GM23248 (cell line): Measurements from ENCODE around the gene C17orf58. TPM values are rescaled to one million over a fixed set of nuclear protein-coding genes. Genes with fewer than 3 reads are reported as not detected.
"Not testable (repeated sequence)": the region's sequence is repeated elsewhere in the genome, so short reads cannot be mapped to it uniquely, and the experiment has no call there.

ENCODE experiments used
- DNase-seq: peaks from one replicate; pipeline ENCODE4 v3.0.0-alpha.2; 2015
- H2AFZ ChIP-seq: fragments of 200-600 bp; sonication (generic); 2 replicates; pipeline ENCODE4 v1.6.1; 2016; ENCODE audit warnings: antibody characterized with exemption
- H3F3A ChIP-seq: fragments of 200-600 bp; sonication (generic); 2 replicates; pipeline ENCODE4 v1.6.1; 2016; ENCODE audit warnings: mild to moderate bottlenecking, antibody characterized with exemption, mixed run types; ENCODE audit not compliant: insufficient read depth
- H3K27ac ChIP-seq: fragments of 200-600 bp; sonication (generic); 2 replicates; pipeline ENCODE4 v1.5.1; 2016; ENCODE audit warnings: mild to moderate bottlenecking
- H3K27me3 ChIP-seq: fragments of 200-600 bp; sonication (generic); replicated peaks from 2 replicates; pipeline ENCODE4 v1.6.1; 2016; ENCODE audit warnings: mild to moderate bottlenecking; ENCODE audit not compliant: insufficient read depth
- H3K36me3 ChIP-seq: fragments of 200-600 bp; sonication (generic); 2 replicates; pipeline ENCODE4 v1.6.1; 2016; ENCODE audit warnings: low read depth, mild to moderate bottlenecking
- H3K4me1 ChIP-seq: fragments of 200-600 bp; sonication (generic); 2 replicates; pipeline ENCODE4 v1.6.1; 2016; ENCODE audit warnings: mild to moderate bottlenecking; ENCODE audit not compliant: insufficient read depth
- H3K4me2 ChIP-seq: fragments of 200-600 bp; sonication (generic); one replicate; pipeline ENCODE4 v1.6.1; 2016; ENCODE audit warnings: mild to moderate bottlenecking; ENCODE audit not compliant: unreplicated experiment
- H3K4me3 ChIP-seq: fragments of 200-600 bp; sonication (generic); 2 replicates; pipeline ENCODE4 v1.5.1; 2016; ENCODE audit warnings: mild to moderate bottlenecking
- H3K79me2 ChIP-seq: fragments of 200-600 bp; sonication (generic); 2 replicates; pipeline ENCODE4 v1.6.1; 2016; ENCODE audit warnings: mild to moderate bottlenecking; ENCODE audit not compliant: insufficient read depth
- H3K9ac ChIP-seq: fragments of 200-600 bp; sonication (generic); 2 replicates; pipeline ENCODE4 v1.6.1; 2016; ENCODE audit warnings: mild to moderate bottlenecking
- H3K9me2 ChIP-seq: fragments of 200-600 bp; sonication (generic); 2 replicates; pipeline ENCODE4 v1.6.1; 2016; ENCODE audit warnings: mixed run types, mild to moderate bottlenecking, moderate library complexity; ENCODE audit not compliant: insufficient read depth
- H3K9me3 ChIP-seq: fragments of 200-600 bp; sonication (generic); one replicate; pipeline ENCODE4 v1.6.1; 2017; ENCODE audit warnings: low read depth
- H4K20me1 ChIP-seq: fragments of 200-600 bp; sonication (generic); 2 replicates; pipeline ENCODE4 v1.6.0; 2016; ENCODE audit not compliant: insufficient read depth
- EZH2 ChIP-seq: fragments of 200-600 bp; sonication (generic); IDR thresholded peaks from 2 replicates; pipeline ENCODE4 v1.6.1; 2018; ENCODE audit warnings: antibody characterized with exemption, mild to moderate bottlenecking; ENCODE audit not compliant: insufficient read depth, poor library complexity, severe bottlenecking
- EZH2phosphoT487 ChIP-seq: fragments of 200-600 bp; sonication (generic); IDR thresholded peaks from 2 replicates; pipeline ENCODE4 v1.6.1; 2018; ENCODE audit warnings: antibody characterized with exemption, moderate library complexity, mild to moderate bottlenecking, low read depth; ENCODE audit not compliant: insufficient read depth
- WGBS, 2 experiments: methylation state at CpG; one replicate each; pipeline ENCODE4 v1.1.6; 2015 to 2017; ENCODE audit warnings: low lambda C conversion rate in 2 of 2, low coverage in 1 of 2; ENCODE audit errors: missing lambda C conversion rate in 2 of 2; 5-methylcytosine and 5-hydroxymethylcytosine counted together
- in situ Hi-C: fragments of 300-500 bp; cut with MboI; formaldehyde crosslinking; loops from 2 replicates; pipeline ENCODE4 v1.15.0; 2020
- polyA plus RNA-seq: library from polyadenylated mRNA; unstranded; fragments of >200 nt; fragmentation: Nextera tagmentation; extraction: Ambion mirVana; gene quantifications from 2 replicates; pipeline ENCODE4 v1.2.1, GENCODE V29; 2016
- total RNA-seq: library from RNA; depleted of rRNA; stranded (reverse); fragments of >200 nt; shearing (Covaris generic); gene quantifications from 2 replicates; pipeline ENCODE4 v1.2.3, GENCODE V29; 2014

The C17orf58 gene
- total and polyA plus RNA-seq, 2 experiments from 2014 or later: 12.8 to 14.3 TPM

DNA sequence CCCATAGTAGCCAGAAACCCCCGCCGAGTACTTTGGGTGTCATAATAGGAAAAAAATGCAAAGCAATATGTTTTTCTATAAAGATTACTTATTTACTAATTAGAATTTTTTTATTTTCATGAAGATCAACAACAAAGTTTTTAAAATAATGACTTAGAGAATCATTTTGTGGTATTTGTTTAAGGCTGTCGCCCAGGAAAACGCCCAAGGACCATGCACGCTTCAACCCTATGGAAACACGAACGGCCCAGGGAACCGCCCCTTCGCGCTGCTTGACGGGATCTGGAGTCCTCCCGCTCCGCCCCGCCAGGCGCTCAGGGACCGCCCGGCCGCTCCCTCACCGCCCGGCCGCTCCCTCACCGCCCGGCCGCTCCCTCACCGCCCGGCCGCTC is 38.9 kb upstream of the C17orf58 start:
- Histone ChIP-seq H3K4me2 (peak overlapping the region; percentile 86), H3K79me2 (peaks cover 46% of the 10 kb centered on the region), H3K27ac (peak overlapping the region; percentile 25; the same call in 1 of the 2 replicates), H3K9me2 (no peaks in the 10 kb centered on the region), H3K9ac (peak overlapping the region; percentile 57), H3K4me1 (peaks cover 18% of the 10 kb centered on the region), H3K36me3 (peaks cover 18% of the 10 kb centered on the region), H2AFZ (peak overlapping the region; percentile 82), H3K27me3 (no peaks in the 10 kb centered on the region), H3F3A (peaks cover 2% of the 10 kb centered on the region; the same call in 1 of the 2 replicates), H4K20me1 (no peaks in the 10 kb centered on the region), H3K9me3 (no peaks in the 10 kb centered on the region), H3K4me3 (peak overlapping the region; percentile 59)
- in situ Hi-C loops: no loop called here
- peak; percentile 97 for DNase-seq
- 1 to 2% methylated on average over 11 to 24 of the region's 27 CpGs for WGBS, 2 experiments
- no peak for TF ChIP-seq EZH2phosphoT487
- TF ChIP-seq EZH2: no peak

DNA sequence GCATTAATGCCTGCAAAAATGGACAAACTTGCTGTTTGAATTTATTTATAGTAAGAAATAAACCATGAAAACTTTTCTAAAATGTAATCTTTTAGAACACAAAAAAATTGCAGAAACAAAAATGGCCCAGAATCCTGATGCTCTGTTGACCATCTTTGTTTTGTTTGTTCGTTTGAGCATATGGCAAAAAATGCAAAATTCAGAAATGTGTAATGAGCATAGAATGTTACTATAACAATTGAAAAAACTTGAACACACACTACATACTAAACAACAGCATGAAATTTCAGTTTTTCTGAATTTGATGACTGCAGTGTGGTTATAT is 38.1 kb upstream of the C17orf58 start:
- Histone ChIP-seq H3K27ac (peak overlapping the region; percentile 25), H3K79me2 (peaks cover 39% of the 10 kb centered on the region), H3K9me3 (no peaks in the 10 kb centered on the region), H3K36me3 (peaks cover 16% of the 10 kb centered on the region), H2AFZ (peak overlapping the region; percentile 82), H3K4me2 (peak overlapping the region; percentile 86), H3K27me3 (no peaks in the 10 kb centered on the region), H3K9me2 (no peaks in the 10 kb centered on the region), H3K4me1 (peaks cover 18% of the 10 kb centered on the region), H3F3A (no peaks in the 10 kb centered on the region), H3K9ac (peak overlapping the region; percentile 57), H3K4me3 (0 out of 2 replicates have a peak overlapping the region, but pooled peaks have one; percentile 59), H4K20me1 (no peaks in the 10 kb centered on the region)
- in situ Hi-C loops: no loop called here
- DNase-seq: no peak
- WGBS, 2 experiments: 12 to 23% methylated on average over 1 of the region's 1 CpG
- TF ChIP-seq EZH2 (no peak), EZH2phosphoT487 (no peak)

GRCh38 chr17:68033636-68034451 is 37.6 kb upstream of the C17orf58 start:
- H3K79me2 ChIP-seq: peaks cover 33% of the 10 kb centered on the region
- H4K20me1 ChIP-seq: no peaks in the 10 kb centered on the region
- in situ Hi-C loops: no loop called here
- peak; percentile 42 for DNase-seq
- H3K36me3 ChIP-seq: peaks cover 16% of the 10 kb centered on the region
- H3K9me2 ChIP-seq: no peaks in the 10 kb centered on the region
- no peak for TF ChIP-seq EZH2phosphoT487
- no peak for TF ChIP-seq EZH2
- H3K9me3 ChIP-seq: no peaks in the 10 kb centered on the region
- H3K9ac ChIP-seq: no peak overlapping the region
- no peaks in the 10 kb centered on the region for H3F3A ChIP-seq
- no peaks in the 10 kb centered on the region for H3K27me3 ChIP-seq
- peak overlapping the region; percentile 82 for H2AFZ ChIP-seq
- WGBS, 2 experiments: 68 to 72% methylated on average over 7 of the region's 7 CpGs
- no peak overlapping the region for H3K27ac ChIP-seq
- peaks cover 18% of the 10 kb centered on the region for H3K4me1 ChIP-seq
- no peak overlapping the region for H3K4me3 ChIP-seq
- H3K4me2 ChIP-seq: no peak overlapping the region

DNA sequence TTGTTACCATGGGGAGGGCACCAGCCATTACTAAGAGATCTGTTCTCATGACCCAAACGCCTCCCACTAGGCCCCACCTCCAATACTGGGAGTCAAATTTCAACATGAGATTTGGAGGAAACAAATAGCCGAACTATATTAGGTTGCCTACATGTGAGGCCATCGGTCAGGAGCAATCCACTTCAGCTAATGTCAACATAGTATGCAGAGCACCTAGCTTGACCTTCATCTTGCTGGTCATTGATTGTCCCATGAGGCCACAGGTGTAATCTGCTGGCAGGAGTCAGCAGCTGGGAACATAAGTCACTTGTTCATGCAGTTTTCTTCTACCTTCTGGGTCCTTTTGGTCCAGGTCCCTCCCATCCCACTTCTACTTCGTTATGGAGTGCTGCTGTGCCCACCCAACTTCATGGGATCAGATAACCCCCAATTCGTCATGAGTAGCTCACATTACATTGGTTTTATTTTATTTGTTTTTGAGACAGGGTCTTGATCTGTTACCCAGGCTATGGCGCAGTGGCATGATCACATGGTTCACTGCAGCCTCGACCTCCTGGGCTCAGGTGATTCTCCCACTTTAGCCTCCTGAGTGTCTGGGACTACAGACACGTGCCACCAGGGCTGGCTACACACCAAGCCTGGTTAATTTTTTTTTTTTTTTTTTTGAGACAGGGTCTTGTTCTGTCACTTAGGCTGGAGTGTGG is 33.4 kb upstream of the C17orf58 start:
- TF ChIP-seq EZH2phosphoT487: no peak
- TF ChIP-seq EZH2: no peak
- H3K9me2 ChIP-seq: no peaks in the 10 kb centered on the region
- WGBS, 2 experiments: 46 to 50% methylated on average over 8 of the region's 8 CpGs

GRCh38 chr17:68022547-68022946 is 26.3 kb upstream of the C17orf58 start:
- H3K4me2 ChIP-seq, H3K9me3 ChIP-seq, H4K20me1 ChIP-seq, H3K4me3 ChIP-seq, in situ Hi-C loops, H3K9ac ChIP-seq, DNase-seq, H3K36me3 ChIP-seq, H3F3A ChIP-seq, H3K9me2 ChIP-seq, H2AFZ ChIP-seq, H3K4me1 ChIP-seq, H3K27me3 ChIP-seq, H3K27ac ChIP-seq, H3K79me2 ChIP-seq: not testable (repeated sequence)
- WGBS, 2 experiments: 90 to 91% methylated on average over 15 of the region's 15 CpGs

More for the DNA sequence above, 33.4 kb upstream of the C17orf58 start:
- H3K9ac ChIP-seq: no peak overlapping the region
- no peaks in the 10 kb centered on the region for H4K20me1 ChIP-seq
- H3K9me3 ChIP-seq: no peaks in the 10 kb centered on the region
- no peaks in the 10 kb centered on the region for H3K27me3 ChIP-seq
- in situ Hi-C loops: no loop called here
- no peak overlapping the region for H2AFZ ChIP-seq
- H3K4me3 ChIP-seq: no peak overlapping the region
- peak; percentile 3 for DNase-seq
- no peaks in the 10 kb centered on the region for H3K79me2 ChIP-seq
- H3K4me2 ChIP-seq: no peak overlapping the region
- H3F3A ChIP-seq: no peaks in the 10 kb centered on the region
- no peaks in the 10 kb centered on the region for H3K36me3 ChIP-seq
- H3K27ac ChIP-seq: no peak overlapping the region
- peaks cover 7% of the 10 kb centered on the region for H3K4me1 ChIP-seq
